Keratinocyte (primary cell): ENCODE measurements around the gene GAN.

Experiments
- EZH2 ChIP-seq: IDR thresholded peaks from one replicate; pipeline ENCODE4 v1.6.1; 2012; ENCODE audit warnings: inconsistent platforms, mild to moderate bottlenecking, low read length, moderate library complexity
- TF ChIP-seq, protein P1 (sequence below), 3 experiments: IDR thresholded peaks in 1 of 3; conservative IDR thresholded peaks in 1 of 3; optimal IDR thresholded peaks in 1 of 3; 2 replicates in 2 of 3; 3 replicates in 1 of 3; pipeline versions ENCODE3 to v1.5.1; 2011; ENCODE audit warnings: low read length in 3 of 3, mild to moderate bottlenecking in 3 of 3, moderate library complexity in 2 of 3, control low read depth in 1 of 3, inconsistent platforms in 1 of 3; ENCODE audit not compliant: insufficient read depth in 2 of 3; ENCODE audit errors: extremely low read depth in 1 of 3

GRCh38 chr16:81417210-81417609 is 102.4 kb downstream of the GAN start:
- TF ChIP-seq, protein P1, sequence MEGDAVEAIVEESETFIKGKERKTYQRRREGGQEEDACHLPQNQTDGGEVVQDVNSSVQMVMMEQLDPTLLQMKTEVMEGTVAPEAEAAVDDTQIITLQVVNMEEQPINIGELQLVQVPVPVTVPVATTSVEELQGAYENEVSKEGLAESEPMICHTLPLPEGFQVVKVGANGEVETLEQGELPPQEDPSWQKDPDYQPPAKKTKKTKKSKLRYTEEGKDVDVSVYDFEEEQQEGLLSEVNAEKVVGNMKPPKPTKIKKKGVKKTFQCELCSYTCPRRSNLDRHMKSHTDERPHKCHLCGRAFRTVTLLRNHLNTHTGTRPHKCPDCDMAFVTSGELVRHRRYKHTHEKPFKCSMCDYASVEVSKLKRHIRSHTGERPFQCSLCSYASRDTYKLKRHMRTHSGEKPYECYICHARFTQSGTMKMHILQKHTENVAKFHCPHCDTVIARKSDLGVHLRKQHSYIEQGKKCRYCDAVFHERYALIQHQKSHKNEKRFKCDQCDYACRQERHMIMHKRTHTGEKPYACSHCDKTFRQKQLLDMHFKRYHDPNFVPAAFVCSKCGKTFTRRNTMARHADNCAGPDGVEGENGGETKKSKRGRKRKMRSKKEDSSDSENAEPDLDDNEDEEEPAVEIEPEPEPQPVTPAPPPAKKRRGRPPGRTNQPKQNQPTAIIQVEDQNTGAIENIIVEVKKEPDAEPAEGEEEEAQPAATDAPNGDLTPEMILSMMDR (optimal IDR thresholded peaks at IDR 0.05 in 1 of 3, IDR thresholded peaks at IDR 0.05 in 1 of 3, conservative IDR thresholded peaks at IDR 0.05 in 1 of 3; ENCODE audit: extremely low read depth in 1 of 3, insufficient read depth in 2 of 3, low read length in 3 of 3) = no peak
- no peak for TF ChIP-seq EZH2
